ENCODE measurements around the gene TIGD7. TPM values are rescaled to one million over a fixed set of nuclear protein-coding genes. Genes with fewer than 3 reads are reported as not detected.

Gene TIGD7, protein sequence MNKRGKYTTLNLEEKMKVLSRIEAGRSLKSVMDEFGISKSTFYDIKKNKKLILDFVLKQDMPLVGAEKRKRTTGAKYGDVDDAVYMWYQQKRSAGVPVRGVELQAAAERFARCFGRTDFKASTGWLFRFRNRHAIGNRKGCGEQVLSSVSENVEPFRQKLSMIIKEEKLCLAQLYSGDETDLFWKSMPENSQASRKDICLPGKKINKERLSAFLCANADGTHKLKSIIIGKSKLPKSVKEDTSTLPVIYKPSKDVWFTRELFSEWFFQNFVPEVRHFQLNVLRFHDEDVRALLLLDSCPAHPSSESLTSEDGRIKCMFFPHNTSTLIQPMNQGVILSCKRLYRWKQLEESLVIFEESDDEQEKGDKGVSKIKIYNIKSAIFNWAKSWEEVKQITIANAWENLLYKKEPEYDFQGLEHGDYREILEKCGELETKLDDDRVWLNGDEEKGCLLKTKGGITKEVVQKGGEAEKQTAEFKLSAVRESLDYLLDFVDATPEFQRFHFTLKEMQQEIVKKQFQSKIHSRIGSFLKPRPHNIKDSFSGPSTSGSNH
- 1 to 10 TPM; 3.4 to 6.3 TPM for total RNA-seq
- polyA plus RNA-seq (ENCODE audit: insufficient read length in 6 of 6), result 10 to 100 TPM; 11.2 to 14.8 (median 12.5) TPM
- long read RNA-seq, donor 1, transcript TIGD7-201 (2 exons, 3,612 nt), result major isoform, 5 of 7 reads
- long read RNA-seq, donor 1, partial matches to known transcripts, result 0 of 7 reads
- long read RNA-seq, donor 1, other reads (novel, unspliced or antisense), result 0 of 7 reads
- long read RNA-seq, donor 2, partial matches to known transcripts, result 0 of 2 reads
- long read RNA-seq, donor 2, other reads (novel, unspliced or antisense), result 0 of 2 reads
- long read RNA-seq, donor 3, partial matches to known transcripts, result 0 of 4 reads
- long read RNA-seq, donor 3, other reads (novel, unspliced or antisense), result 0 of 4 reads
- long read RNA-seq, donor 4, result 0 reads
- long read RNA-seq, donor 5, partial matches to known transcripts, result 0 of 2 reads
- long read RNA-seq, donor 5, other reads (novel, unspliced or antisense), result 0 of 2 reads
- long read RNA-seq, donor 6, partial matches to known transcripts, result 0 of 5 reads
- long read RNA-seq, donor 6, other reads (novel, unspliced or antisense), result 0 of 5 reads
- long read RNA-seq, donor 7, partial matches to known transcripts, result 0 of 3 reads
- long read RNA-seq, donor 7, other reads (novel, unspliced or antisense), result 0 of 3 reads
- long read RNA-seq, donor 8, transcript TIGD7-201 (2 exons, 3,612 nt), result major isoform, 6 of 9 reads
- long read RNA-seq, donor 8, partial matches to known transcripts, result 0 of 9 reads
- long read RNA-seq, donor 8, other reads (novel, unspliced or antisense), result 0 of 9 reads
- long read RNA-seq, donor 9, result 0 reads
- long read RNA-seq, donor 10, partial matches to known transcripts, result 0 of 2 reads
- long read RNA-seq, donor 10, other reads (novel, unspliced or antisense), result 1 of 2 reads
- long read RNA-seq, donor 11, result 0 reads
- long read RNA-seq, donor 12, partial matches to known transcripts, result 0 of 1 reads
- long read RNA-seq, donor 12, other reads (novel, unspliced or antisense), result 0 of 1 reads

DNA sequence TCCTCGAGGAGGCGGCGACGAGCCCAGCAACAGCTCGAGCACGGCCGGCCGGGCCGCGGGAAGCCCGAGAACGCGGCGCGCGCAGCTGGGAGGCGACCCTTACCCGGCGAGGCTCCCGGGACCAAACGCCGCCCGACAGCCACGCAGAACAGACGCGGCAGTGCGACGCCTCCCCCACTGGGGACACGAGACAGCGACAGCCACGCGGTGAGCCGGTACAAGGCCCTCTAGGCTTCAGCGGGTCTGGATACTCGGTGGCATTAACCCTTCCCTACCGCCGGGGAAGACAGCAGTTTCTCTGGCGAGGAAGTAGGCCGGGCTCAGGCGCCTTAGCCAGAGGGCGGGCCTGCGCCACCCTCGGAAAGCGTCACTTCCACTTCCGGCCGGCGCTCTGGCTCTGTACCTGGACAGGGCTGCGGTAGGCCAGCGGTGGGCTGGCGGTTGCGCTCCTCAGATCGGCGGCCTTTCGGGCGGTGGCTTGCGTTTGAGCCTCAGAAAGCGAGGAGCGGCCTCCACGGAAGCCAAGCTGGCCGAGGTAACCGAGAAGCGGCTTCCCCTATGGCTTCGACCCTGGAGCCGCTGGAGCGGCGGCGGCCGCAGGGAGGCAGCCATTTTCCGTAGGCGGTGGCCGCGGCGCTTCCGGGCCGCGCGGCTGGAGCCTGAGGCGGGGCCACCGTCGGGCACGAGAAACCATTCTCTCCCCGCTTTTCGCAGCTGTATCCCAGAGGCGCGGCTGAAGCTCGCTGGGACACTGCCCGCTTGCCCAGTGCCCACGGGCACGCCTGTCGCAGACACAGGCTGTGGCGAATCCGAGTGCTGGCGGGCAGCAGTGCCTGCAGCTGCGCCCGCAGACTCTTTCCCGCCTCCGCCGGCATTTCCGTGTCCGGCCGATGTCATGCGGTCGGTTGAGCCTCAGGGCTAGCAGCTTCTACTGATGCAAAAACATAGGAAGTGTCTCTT, at the start of gene TIGD7, which contains the start of gene ZNF75A:
Gene TIGD7 (minus strand): TSS at position 322 of the 960 bp plus-strand sequence. CDS start 4,816 bp downstream, outside the sequence.
Gene ZNF75A (plus strand): TSS at position 389 of the 960 bp plus-strand sequence. CDS start 2,932 bp downstream, outside the sequence.
- peaks cover 4 to 82% of the 10 kb centered on the region in 2 donors for H3K9me3 ChIP-seq
- peak within 1 kb of the TSS; percentile 75 to 96 for H3K4me3 ChIP-seq
- H3K27me3 ChIP-seq, result no peaks in the 10 kb centered on the region
- TF ChIP-seq, protein P1, sequence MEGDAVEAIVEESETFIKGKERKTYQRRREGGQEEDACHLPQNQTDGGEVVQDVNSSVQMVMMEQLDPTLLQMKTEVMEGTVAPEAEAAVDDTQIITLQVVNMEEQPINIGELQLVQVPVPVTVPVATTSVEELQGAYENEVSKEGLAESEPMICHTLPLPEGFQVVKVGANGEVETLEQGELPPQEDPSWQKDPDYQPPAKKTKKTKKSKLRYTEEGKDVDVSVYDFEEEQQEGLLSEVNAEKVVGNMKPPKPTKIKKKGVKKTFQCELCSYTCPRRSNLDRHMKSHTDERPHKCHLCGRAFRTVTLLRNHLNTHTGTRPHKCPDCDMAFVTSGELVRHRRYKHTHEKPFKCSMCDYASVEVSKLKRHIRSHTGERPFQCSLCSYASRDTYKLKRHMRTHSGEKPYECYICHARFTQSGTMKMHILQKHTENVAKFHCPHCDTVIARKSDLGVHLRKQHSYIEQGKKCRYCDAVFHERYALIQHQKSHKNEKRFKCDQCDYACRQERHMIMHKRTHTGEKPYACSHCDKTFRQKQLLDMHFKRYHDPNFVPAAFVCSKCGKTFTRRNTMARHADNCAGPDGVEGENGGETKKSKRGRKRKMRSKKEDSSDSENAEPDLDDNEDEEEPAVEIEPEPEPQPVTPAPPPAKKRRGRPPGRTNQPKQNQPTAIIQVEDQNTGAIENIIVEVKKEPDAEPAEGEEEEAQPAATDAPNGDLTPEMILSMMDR (IDR thresholded peaks at IDR 0.05), result peak in 1 of 2 donors; percentile 37
- intact Hi-C loops (cut with DNase I), result no loop called here
- peaks cover 2 to 53% of the 10 kb centered on the region in 2 donors for H3K36me3 ChIP-seq
- ATAC-seq (peak; percentile 100), DNase-seq (peak; percentile 90 to 97 (median 92))
- peak within 1 kb of the TSS; percentile 94 for H3K27ac ChIP-seq
- peaks cover 0 to 14% of the 10 kb centered on the region in 2 donors for H3K4me1 ChIP-seq

DNA sequence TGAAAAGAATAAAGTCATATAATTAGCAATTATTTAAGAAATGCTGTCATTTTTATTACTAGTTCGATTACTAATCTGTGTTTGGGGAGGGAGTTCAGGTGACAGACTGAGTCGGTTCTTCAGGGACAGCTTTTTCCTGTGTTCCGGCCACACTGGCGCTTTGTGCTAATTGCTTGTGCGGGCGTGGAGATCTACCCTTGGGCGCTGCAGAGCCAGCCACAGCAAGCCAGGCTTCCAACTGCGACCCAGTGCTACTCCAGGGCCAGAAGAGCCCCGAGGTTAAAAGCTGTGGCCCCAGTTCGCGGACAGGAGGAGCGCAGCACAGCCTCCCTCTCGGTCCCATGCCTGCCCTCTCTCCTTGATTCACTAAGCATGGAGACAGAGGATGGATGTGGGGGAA, 43.9 kb upstream of the TIGD7 start:
- no peaks in the 10 kb centered on the region for H3K36me3 ChIP-seq
- H3K4me3 ChIP-seq, result no peak overlapping the region
- TF ChIP-seq, protein P1 (IDR thresholded peaks at IDR 0.05), result no peak
- no peaks in the 10 kb centered on the region for H3K4me1 ChIP-seq
- H3K27ac ChIP-seq, result no peak overlapping the region
- intact Hi-C loops (cut with DNase I), result no loop called here
- no peaks in the 10 kb centered on the region for H3K9me3 ChIP-seq
- no peak for ATAC-seq
- no peak for DNase-seq
- no peaks in the 10 kb centered on the region for H3K27me3 ChIP-seq

DNA sequence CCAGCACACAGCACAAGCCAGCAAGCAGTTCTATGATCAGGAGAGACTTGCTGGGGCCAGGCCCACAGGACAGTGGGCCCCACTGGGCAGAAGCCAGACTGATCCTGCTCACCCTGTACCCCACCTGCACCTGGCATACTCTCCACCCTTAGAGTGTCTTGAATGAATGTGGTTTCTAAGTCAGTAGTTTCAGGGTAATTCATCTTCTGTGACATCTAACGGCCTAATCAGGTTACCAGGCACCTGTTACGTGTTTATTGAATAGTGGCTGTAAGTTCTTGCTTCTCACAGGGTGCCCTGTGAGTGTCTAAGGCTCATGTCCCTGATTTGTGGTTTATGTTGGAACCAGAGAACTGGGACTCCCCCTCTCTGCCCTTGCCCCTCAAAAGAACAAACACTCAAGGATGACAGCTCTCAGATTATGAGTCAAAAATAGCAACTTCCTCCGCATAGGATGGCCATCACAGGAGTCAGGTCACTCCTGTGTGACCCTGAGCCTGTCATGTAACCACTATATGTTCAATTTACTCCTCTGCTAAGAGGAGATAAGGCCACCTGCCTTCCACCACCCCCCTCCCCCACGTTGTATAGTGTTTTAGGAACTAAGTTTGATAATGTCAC, 43.4 kb upstream of the TIGD7 start:
- Histone ChIP-seq H3K27ac (no peak overlapping the region), H3K36me3 (no peaks in the 10 kb centered on the region), H3K9me3 (no peaks in the 10 kb centered on the region), H3K4me3 (no peak overlapping the region), H3K27me3 (no peaks in the 10 kb centered on the region), H3K4me1 (no peaks in the 10 kb centered on the region)
- DNase-seq, result no peak
- intact Hi-C loops (cut with DNase I), result no loop called here
- TF ChIP-seq, protein P1 (IDR thresholded peaks at IDR 0.05), result no peak
- no peak for ATAC-seq

DNA sequence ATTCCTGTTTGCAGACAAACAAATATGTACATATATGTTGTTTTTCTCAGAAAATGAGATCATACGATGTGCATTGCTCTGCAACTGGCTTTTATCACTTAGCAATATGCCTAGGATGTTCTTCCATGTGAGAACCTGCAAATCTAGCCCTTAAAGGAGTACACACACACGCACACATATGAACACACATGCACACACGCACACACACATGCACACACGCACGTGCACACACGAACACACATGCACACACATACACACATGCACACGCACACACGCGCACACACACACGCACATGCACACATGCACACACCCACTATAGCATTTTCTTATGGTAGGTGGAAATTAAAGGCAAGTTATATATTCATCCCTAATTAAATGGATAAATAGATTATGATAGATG, 42.4 kb upstream of the TIGD7 start:
- DNase-seq, result no peak
- H3K36me3 ChIP-seq, result no peaks in the 10 kb centered on the region
- TF ChIP-seq, protein P1 (IDR thresholded peaks at IDR 0.05), result no peak
- no peaks in the 10 kb centered on the region for H3K27me3 ChIP-seq
- no peak for ATAC-seq
- no peak overlapping the region for H3K27ac ChIP-seq
- H3K4me3 ChIP-seq, result no peak overlapping the region
- H3K4me1 ChIP-seq, result no peaks in the 10 kb centered on the region
- no peaks in the 10 kb centered on the region for H3K9me3 ChIP-seq
- intact Hi-C loops (cut with DNase I), result no loop called here
